CD4-positive, alpha-beta T cell treated with Interleukin-10 for 1 hour (primary cell): ENCODE measurements around the gene AKR1C3.
"Not testable (repeated sequence)": the region's sequence is repeated elsewhere in the genome, so short reads cannot be mapped to it uniquely, and the experiment has no call there.

Source experiments
- DNase-seq: peaks from one replicate; pipeline ENCODE4 v3.0.0-alpha.2; 2020

AKR1C3 gene

GRCh38 chr10:5089865-5090264 lies 4.3 kb upstream of the AKR1C3 start:
- peak; percentile 36 for DNase-seq

- no peak for DNase-seq
These were observed 3.7 kb upstream of the AKR1C3 start for GRCh38 chr10:5090551-5090950.

- no peak for DNase-seq
These were observed 3.0 kb upstream of the AKR1C3 start for GRCh38 chr10:5091196-5091595.

GRCh38 chr10:5092375-5092774 lies 1.8 kb upstream of the AKR1C3 start:
- DNase-seq, result no peak

GRCh38 chr10:5092848-5093790 lies 1.1 kb upstream of the AKR1C3 start:
- DNase-seq, result no peak

- no peak for DNase-seq
These were observed 1.5 kb downstream of the AKR1C3 start for GRCh38 chr10:5095687-5096086.

GRCh38 chr10:5096108-5096507 lies 1.9 kb downstream of the AKR1C3 start:
- no peak for DNase-seq

- not testable (repeated sequence) for DNase-seq
These were observed 8.3 kb downstream of the AKR1C3 start for GRCh38 chr10:5102479-5102878.

GRCh38 chr10:5103481-5103880 lies 9.3 kb downstream of the AKR1C3 start:
- no peak for DNase-seq

GRCh38 chr10:5105626-5106025 lies 11.4 kb downstream of the AKR1C3 start:
- no peak for DNase-seq

GRCh38 chr10:5106553-5106952 lies 12.3 kb downstream of the AKR1C3 start:
- no peak for DNase-seq

GRCh38 chr10:5107860-5108526 lies 13.8 kb downstream of the AKR1C3 start:
- no peak for DNase-seq

- no peak for DNase-seq
These were observed 14.6 kb downstream of the AKR1C3 start for GRCh38 chr10:5108658-5109416.

- not testable (repeated sequence) for DNase-seq
These were observed 15.6 kb downstream of the AKR1C3 start for GRCh38 chr10:5109861-5110260.

- DNase-seq, result no peak
These were observed 22.4 kb downstream of the AKR1C3 start for GRCh38 chr10:5116621-5117020.

GRCh38 chr10:5117026-5117425 lies 22.8 kb downstream of the AKR1C3 start:
- DNase-seq, result no peak

GRCh38 chr10:5119997-5120396 lies 25.8 kb downstream of the AKR1C3 start:
- not testable (repeated sequence) for DNase-seq

GRCh38 chr10:5123886-5124285 lies 29.7 kb downstream of the AKR1C3 start:
- DNase-seq, result no peak

GRCh38 chr10:5125315-5126044 lies 31.3 kb downstream of the AKR1C3 start:
- DNase-seq, result no peak

- DNase-seq, result no peak
These were observed 41.4 kb downstream of the AKR1C3 start for GRCh38 chr10:5135581-5135980.

- no peak for DNase-seq
These were observed 42.4 kb downstream of the AKR1C3 start for GRCh38 chr10:5136468-5137087.

GRCh38 chr10:5137699-5138098 lies 43.5 kb downstream of the AKR1C3 start:
- DNase-seq, result not testable (repeated sequence)
